Transverse colon (tissue), 4 donors: ENCODE measurements around the gene UBE4B.

ENCODE experiments used
- CTCF ChIP-seq, 5 experiments: fragments of 200-600 bp in 3 of 5; fragments of 450-650 bp in 2 of 5; sonication (generic) in 3 of 5; IDR thresholded peaks; 1 replicate in 2 of 5; 2 replicates in 3 of 5; pipeline ENCODE4 v1.5.1; 2016 to 2017; ENCODE audit warnings: antibody characterized with exemption in 5 of 5, inconsistent platforms in 3 of 5, mild to moderate bottlenecking in 2 of 5, moderate library complexity in 1 of 5
- POLR2A ChIP-seq: fragments of 450-650 bp; IDR thresholded peaks from one replicate; pipeline ENCODE4 v1.6.1; 2016; ENCODE audit warnings: antibody characterized with exemption, mild to moderate bottlenecking, moderate library complexity
- POLR2AphosphoS5 ChIP-seq, 3 donors: sonication (generic); formaldehyde crosslinking; IDR thresholded peaks; one replicate each; pipeline ENCODE4 v1.6.1; 2016; ENCODE audit warnings: antibody characterized with exemption in 3 of 3

GRCh38 chr1:10020086-10020485 is 12.7 kb upstream of the UBE4B start:
- no peak for TF ChIP-seq CTCF (IDR thresholded peaks at IDR 0.05)
- no peak for TF ChIP-seq POLR2A
- no peak for TF ChIP-seq POLR2AphosphoS5 (IDR thresholded peaks at IDR 0.05)
